Ascending aorta (tissue), 2 donors: ENCODE results near the gene COL2A1. TPM values are rescaled to one million over a fixed set of nuclear protein-coding genes. Genes with fewer than 3 reads are reported as not detected.

ENCODE experiments used
- DNase-seq, 2 donors: peaks; one replicate each; pipeline ENCODE4 v3.0.0-alpha.2; 2019; ENCODE audit warnings: low spot score in 2 of 2
- H3K27ac ChIP-seq, 2 donors: fragments of 200-600 bp; sonication (generic); one replicate each; pipeline ENCODE4 v1.5.1; 2016 to 2017; ENCODE audit warnings: mild to moderate bottlenecking in 1 of 2
- H3K27me3 ChIP-seq: fragments of 200-600 bp; sonication (generic); one replicate; pipeline ENCODE4 v1.5.1; 2017
- H3K36me3 ChIP-seq, 2 donors: fragments of 200-600 bp; sonication (generic); one replicate each; pipeline ENCODE4 v1.5.1; 2016
- H3K4me1 ChIP-seq, 2 donors: fragments of 200-600 bp; sonication (generic); one replicate each; pipeline ENCODE4 v1.5.1; 2016 to 2017; ENCODE audit warnings: mild to moderate bottlenecking in 1 of 2
- H3K4me3 ChIP-seq, 2 donors: fragments of 200-600 bp; sonication (generic); one replicate each; pipeline ENCODE4 v1.5.1; 2016 to 2017; ENCODE audit warnings: mild to moderate bottlenecking in 1 of 2
- H3K9me3 ChIP-seq, 2 donors: fragments of 200-600 bp; sonication (generic); one replicate each; pipeline ENCODE4 v1.5.1; 2016
- intact Hi-C: fragments of 100-400 bp; cut with DNase I; formaldehyde crosslinking; loops from one replicate; pipeline ENCODE4 v1.15.1; 2023
- total RNA-seq: library from RNA; depleted of rRNA; stranded (reverse); fragments of >200 nt; gene quantifications from one replicate; pipeline ENCODE4 v1.1.0, GENCODE V29; 2016
- TF ChIP-seq, protein P1 (sequence below), 3 experiments: fragments of 200-600 bp in 2 of 3; fragments of 450-650 bp in 1 of 3; sonication (generic) in 2 of 3; IDR thresholded peaks; one replicate each; pipeline ENCODE4 v1.5.1; 2016 to 2019; ENCODE audit warnings: antibody characterized with exemption in 3 of 3, mild to moderate bottlenecking in 1 of 3, moderate library complexity in 1 of 3

The COL2A1 gene
- total RNA-seq, 1 donor from 2014 or later, result not detected

DNA sequence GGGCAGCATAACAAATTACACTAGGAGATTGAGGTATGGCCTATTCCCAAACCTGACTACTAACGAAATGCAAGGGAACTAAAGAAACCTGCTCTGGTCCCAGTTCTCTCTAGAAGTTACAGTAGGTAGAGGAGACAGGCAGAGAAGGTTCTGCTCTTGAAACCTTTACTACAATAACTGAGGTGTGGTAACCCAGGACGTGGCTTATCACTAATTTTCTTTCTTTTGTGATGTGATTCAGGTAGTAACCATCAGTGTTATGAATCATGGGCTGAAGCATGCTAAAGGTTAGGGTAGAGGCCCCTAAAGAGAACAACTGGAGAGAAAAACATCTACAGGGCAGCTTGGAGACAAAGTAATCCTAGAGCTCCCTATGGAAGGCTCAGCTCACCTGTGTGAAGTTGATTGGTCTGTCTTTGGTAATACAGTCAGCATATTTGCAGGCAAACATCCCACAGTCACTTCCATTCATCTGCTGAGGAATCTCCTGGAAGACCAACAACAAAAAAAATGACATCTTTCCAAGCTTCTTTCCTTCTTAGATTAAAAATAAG, 41.8 kb upstream of the COL2A1 start:
- no peak for DNase-seq
- Histone ChIP-seq H3K36me3 (peaks cover 37 to 40% of the 10 kb centered on the region in 2 donors), H3K27me3 (no peaks in the 10 kb centered on the region), H3K27ac (no peak overlapping the region), H3K4me1 (no peaks in the 10 kb centered on the region), H3K4me3 (no peak overlapping the region), H3K9me3 (no peaks in the 10 kb centered on the region)
- intact Hi-C loops, result no loop called here
- TF ChIP-seq, protein P1, sequence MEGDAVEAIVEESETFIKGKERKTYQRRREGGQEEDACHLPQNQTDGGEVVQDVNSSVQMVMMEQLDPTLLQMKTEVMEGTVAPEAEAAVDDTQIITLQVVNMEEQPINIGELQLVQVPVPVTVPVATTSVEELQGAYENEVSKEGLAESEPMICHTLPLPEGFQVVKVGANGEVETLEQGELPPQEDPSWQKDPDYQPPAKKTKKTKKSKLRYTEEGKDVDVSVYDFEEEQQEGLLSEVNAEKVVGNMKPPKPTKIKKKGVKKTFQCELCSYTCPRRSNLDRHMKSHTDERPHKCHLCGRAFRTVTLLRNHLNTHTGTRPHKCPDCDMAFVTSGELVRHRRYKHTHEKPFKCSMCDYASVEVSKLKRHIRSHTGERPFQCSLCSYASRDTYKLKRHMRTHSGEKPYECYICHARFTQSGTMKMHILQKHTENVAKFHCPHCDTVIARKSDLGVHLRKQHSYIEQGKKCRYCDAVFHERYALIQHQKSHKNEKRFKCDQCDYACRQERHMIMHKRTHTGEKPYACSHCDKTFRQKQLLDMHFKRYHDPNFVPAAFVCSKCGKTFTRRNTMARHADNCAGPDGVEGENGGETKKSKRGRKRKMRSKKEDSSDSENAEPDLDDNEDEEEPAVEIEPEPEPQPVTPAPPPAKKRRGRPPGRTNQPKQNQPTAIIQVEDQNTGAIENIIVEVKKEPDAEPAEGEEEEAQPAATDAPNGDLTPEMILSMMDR (IDR thresholded peaks at IDR 0.05), result no peak

DNA sequence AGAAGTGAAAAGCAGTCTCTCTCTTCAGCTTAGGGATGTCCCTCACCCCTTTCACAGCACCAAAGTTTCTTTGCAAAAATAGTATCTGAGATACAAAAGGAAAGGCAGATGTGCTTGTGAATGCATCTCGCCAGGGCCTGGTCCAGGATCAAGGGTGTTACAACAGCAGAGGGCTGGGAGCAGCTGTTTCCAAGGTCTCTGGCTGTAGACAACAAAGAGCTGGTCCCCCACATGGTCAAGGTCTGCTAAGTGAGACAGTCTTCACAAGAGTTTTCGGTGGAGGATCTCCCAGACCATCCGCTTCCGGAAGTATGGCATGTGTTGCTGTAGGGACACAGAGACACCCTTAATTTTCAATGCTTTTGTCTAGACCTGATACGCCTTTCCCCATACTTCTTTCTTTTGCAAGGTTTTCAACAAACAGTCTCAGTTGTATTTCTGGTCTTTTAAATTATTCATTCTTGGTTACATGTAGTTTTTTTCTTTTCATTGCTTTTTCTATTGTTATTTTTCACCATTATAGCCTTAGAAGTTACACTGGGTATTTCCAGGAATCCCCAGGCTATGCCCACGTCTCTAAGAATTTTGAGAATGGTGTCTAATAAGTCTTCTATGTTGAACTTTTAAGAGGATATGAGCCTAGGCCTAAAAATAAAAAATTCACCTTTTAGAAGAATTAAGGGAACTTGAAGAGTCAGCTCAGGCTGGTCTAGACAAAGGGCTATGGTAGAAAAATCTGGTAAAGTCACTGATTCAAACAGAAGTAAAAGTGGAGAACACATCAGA, 41.0 kb upstream of the COL2A1 start:
- Histone ChIP-seq H3K27ac (no peak overlapping the region), H3K27me3 (no peaks in the 10 kb centered on the region)

DNA sequence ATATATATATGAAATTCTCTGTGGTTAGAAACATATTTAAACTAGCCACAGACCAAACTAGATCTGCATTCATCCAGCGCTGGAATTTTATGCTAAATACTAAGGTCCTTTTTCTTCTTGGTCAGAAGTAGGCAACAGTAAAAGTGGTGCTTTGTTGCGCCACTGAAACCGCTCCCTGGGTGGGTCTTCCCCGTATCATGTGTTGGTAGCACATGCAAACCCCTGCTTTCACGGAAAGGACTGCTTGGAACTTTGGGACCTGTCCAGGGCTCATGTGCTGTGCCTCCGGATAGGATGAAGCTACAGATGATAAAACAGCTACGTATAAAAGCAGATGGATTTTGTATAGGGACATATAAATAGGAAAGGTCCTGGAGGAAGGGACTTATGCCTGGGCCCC, 40.1 kb upstream of the COL2A1 start:
- Histone ChIP-seq H3K36me3 (peaks cover 37 to 40% of the 10 kb centered on the region in 2 donors), H3K9me3 (no peaks in the 10 kb centered on the region), H3K4me1 (no peaks in the 10 kb centered on the region), H3K4me3 (no peak overlapping the region), H3K27ac (no peak overlapping the region), H3K27me3 (no peaks in the 10 kb centered on the region)
- DNase-seq, result no peak
- TF ChIP-seq, protein P1 (IDR thresholded peaks at IDR 0.05), result no peak
- intact Hi-C loops, result no loop called here

More for the DNA sequence above, 41.0 kb upstream of the COL2A1 start:
- DNase-seq, result no peak
- TF ChIP-seq, protein P1 (IDR thresholded peaks at IDR 0.05), result no peak
- intact Hi-C loops, result no loop called here
- no peak overlapping the region for H3K4me3 ChIP-seq
- no peaks in the 10 kb centered on the region for H3K9me3 ChIP-seq
- H3K4me1 ChIP-seq, result no peaks in the 10 kb centered on the region
- H3K36me3 ChIP-seq, result peaks cover 37 to 40% of the 10 kb centered on the region in 2 donors

DNA sequence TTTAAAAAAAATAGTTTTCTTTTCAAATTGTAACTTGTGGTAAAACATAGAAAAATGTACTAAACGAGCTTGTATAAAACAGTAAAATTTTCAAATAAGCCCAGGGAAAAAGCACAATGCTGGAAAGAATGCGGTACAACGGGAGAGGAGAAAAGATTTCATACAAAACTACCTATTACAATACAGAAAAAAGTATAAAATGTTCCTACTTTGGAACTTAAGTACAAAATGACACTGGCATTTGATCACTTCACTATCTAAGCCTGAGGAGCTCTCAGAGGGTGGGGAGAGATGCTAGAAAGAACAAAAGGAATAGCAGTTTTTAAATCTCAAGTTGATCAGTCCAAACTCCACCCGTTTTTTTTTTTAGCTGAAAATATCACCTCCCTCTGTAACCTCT, 39.5 kb upstream of the COL2A1 start:
- intact Hi-C loops, result no loop called here
- Histone ChIP-seq H3K27me3 (no peaks in the 10 kb centered on the region), H3K9me3 (no peaks in the 10 kb centered on the region), H3K4me3 (no peak overlapping the region), H3K4me1 (no peaks in the 10 kb centered on the region), H3K36me3 (peaks cover 36 to 40% of the 10 kb centered on the region in 2 donors), H3K27ac (no peak overlapping the region)
- TF ChIP-seq, protein P1 (IDR thresholded peaks at IDR 0.05), result no peak
- DNase-seq, result no peak

DNA sequence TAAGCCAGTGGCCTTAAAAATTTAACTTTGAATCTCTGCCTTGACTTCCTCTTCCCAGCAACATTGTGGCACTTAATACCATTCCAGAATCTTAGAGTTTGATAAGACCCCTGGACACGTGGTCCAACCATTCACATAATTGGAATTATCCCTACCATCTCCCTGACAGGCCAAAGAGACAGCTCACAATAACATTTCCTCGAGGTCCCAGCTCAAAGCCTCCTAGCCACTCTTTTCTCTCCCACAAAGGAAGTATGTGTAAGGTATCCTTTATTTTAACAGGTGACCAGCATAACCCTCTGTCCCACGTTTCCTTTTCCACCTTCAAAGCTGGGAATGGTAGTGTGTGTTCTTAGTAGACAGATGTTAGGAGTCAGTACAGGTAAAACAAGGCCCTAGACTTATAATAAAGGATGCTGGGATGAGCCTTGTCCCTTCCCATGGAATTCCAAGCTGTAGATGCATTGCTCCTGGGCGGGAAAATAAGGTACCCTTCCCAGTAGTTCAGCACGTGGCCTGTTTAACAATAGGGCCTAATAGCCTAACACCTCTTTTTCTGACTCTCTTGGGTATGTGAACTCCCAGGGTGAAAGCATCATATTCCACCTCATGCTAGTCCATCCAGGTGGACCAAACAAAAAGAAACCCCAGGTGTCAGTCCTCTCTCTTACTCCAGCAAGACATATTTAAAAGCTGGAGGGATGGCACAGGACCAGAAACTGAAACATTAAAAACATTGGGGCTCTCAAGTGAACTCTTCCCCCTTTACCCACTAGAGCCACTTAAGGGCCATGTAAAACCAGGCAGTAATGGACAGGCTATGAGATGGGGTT, 37.5 kb upstream of the COL2A1 start:
- H3K9me3 ChIP-seq, result no peaks in the 10 kb centered on the region
- no peaks in the 10 kb centered on the region for H3K27me3 ChIP-seq
- intact Hi-C loops, result no loop called here
- DNase-seq, result no peak
- H3K4me3 ChIP-seq, result no peak overlapping the region
- no peak overlapping the region for H3K27ac ChIP-seq
- TF ChIP-seq, protein P1 (IDR thresholded peaks at IDR 0.05), result no peak
- peaks cover 21 to 25% of the 10 kb centered on the region in 2 donors for H3K36me3 ChIP-seq
- no peaks in the 10 kb centered on the region for H3K4me1 ChIP-seq
